ENCODE results near the gene C16orf54. TPM values are rescaled to one million over a fixed set of nuclear protein-coding genes. Genes with fewer than 3 reads are reported as not detected.
"Not testable (repeated sequence)": the region's sequence is repeated elsewhere in the genome, so short reads cannot be mapped to it uniquely, and the experiment has no call there.

Gene C16orf54
- total and polyA plus RNA-seq, 5 donors from 2014 or later: 31.4 to 89.4 (median 77.3) TPM

DNA sequence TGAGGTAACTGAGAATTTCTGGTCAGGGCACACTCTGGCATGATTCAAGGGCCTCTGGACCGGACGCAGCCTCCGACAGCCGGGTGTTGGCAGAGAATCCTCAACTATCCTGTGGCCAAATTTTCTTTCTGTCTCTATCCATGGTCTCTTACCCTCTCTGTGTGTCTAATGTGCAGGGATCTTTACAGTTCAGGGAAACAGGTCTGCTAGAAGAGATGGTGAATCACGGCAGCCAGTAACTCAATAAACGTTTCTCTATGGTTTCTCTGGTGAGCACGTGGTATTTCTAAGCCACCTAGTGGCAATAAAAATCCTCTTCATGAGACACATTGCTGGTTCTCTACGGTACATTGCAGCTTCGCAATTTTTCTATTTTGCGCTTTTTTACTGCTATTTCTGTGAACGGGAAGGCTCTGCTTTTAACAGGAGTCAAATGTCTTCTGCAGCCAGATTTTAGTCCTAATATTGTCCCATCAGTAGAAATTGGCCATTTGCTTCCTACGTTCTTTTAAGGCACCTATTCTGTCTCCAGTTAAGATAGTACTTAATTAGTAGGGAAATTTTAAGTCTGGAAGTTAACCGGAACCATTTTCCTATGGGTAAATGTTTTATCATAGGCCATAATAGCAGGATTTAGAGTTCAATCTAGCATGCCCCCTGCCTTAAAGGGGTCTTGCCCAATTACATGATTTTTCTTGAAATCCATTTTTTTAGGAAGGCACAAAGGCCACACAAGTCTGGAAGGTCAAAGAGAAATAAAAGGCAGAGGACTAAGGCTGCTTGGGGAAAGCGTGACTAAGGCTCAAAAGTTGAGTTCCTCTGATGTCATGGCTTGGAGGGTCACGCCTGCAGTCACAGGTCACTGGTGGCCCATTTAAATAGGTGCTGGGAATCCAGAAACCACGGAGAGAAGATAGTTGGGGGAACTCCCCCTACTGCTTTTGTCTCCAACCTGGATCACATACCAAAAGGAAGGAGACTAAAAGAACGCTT is 35.3 kb downstream of the C16orf54 start:
- peak; percentile 18 to 81 (median 73) for DNase-seq

DNA sequence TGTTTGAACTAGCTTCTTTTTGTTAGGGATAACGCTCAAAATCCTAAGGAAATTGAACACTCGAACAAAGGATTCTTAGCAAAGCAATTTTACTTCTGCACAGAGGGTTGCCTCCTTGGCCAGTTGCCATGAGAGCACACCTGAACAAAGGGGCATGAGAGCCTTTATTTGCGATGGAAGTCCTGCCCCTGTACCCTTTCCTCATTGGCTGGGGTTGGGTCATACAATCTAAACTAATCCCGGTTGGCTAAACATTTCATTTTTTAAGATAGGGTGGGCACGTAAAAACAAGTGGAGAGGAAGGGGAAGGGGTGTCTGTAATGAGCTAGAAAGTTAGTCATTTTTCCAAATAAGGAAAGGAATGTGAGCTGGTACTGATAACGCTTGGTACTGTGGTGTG is 36.1 kb downstream of the C16orf54 start:
- Mint-ChIP-seq H3K27ac (peak overlapping the region in 2 of 3 donors; percentile 32 to 44), H3K4me1 (peaks cover 7 to 15% (median 11%) of the 10 kb centered on the region in 4 donors)
- not testable (repeated sequence) for H3K9me3 Mint-ChIP-seq; H3K4me3 Mint-ChIP-seq; ATAC-seq (ENCODE audit: low read depth in 2 of 2); H3K9me3 ChIP-seq (ENCODE audit: control insufficient read depth in 2 of 2, low read length in 2 of 2); H3K36me3 ChIP-seq (ENCODE audit: control insufficient read depth, insufficient read depth, low read length); H3K27me3 ChIP-seq (ENCODE audit: control insufficient read depth, insufficient read depth, low read length); H3K27ac ChIP-seq (ENCODE audit: insufficient read depth, low read length, poor library complexity, severe bottlenecking); H3K4me3 ChIP-seq (ENCODE audit: low read depth, low read length); H3K36me3 Mint-ChIP-seq; DNase-seq; H3K27me3 Mint-ChIP-seq
- peaks cover 11% of the 10 kb centered on the region for H3K4me1 ChIP-seq (ENCODE audit: control insufficient read depth, insufficient read depth, low read length, poor library complexity, severe bottlenecking)

More for the DNA sequence above, 35.3 kb downstream of the C16orf54 start:
- no peak overlapping the region for H3K27ac ChIP-seq (ENCODE audit: insufficient read depth, low read length, poor library complexity, severe bottlenecking)
- ATAC-seq (ENCODE audit: low read depth in 2 of 2): peak; percentile 96
- peak overlapping the region; percentile 22 for H3K4me3 ChIP-seq (ENCODE audit: low read depth, low read length)
- no peaks in the 10 kb centered on the region for H3K36me3 ChIP-seq (ENCODE audit: control insufficient read depth, insufficient read depth, low read length)
- Mint-ChIP-seq H3K27ac (peak overlapping the region; percentile 34 to 96 (median 77)), H3K4me1 (peaks cover 7 to 15% (median 10%) of the 10 kb centered on the region in 4 donors), H3K36me3 (no peaks in the 10 kb centered on the region), H3K9me3 (no peaks in the 10 kb centered on the region), H3K27me3 (peaks cover 14% of the 10 kb centered on the region), H3K4me3 (peak overlapping the region in 3 of 4 donors; percentile 2 to 29 (median 2))
- H3K4me1 ChIP-seq (ENCODE audit: control insufficient read depth, insufficient read depth, low read length, poor library complexity, severe bottlenecking): peaks cover 11% of the 10 kb centered on the region
- no peaks in the 10 kb centered on the region for H3K9me3 ChIP-seq (ENCODE audit: control insufficient read depth in 2 of 2, low read length in 2 of 2)
- H3K27me3 ChIP-seq (ENCODE audit: control insufficient read depth, insufficient read depth, low read length): no peaks in the 10 kb centered on the region

- peaks cover 4% of the 10 kb centered on the region for H3K27me3 Mint-ChIP-seq
- Histone ChIP-seq H3K27me3 (ENCODE audit: control insufficient read depth, insufficient read depth, low read length) (no peaks in the 10 kb centered on the region), H3K36me3 (ENCODE audit: control insufficient read depth, insufficient read depth, low read length) (no peaks in the 10 kb centered on the region), H3K4me3 (ENCODE audit: low read depth, low read length) (no peak overlapping the region), H3K9me3 (ENCODE audit: control insufficient read depth in 2 of 2, low read length in 2 of 2) (no peaks in the 10 kb centered on the region), H3K27ac (ENCODE audit: insufficient read depth, low read length, poor library complexity, severe bottlenecking) (no peak overlapping the region), H3K4me1 (ENCODE audit: control insufficient read depth, insufficient read depth, low read length, poor library complexity, severe bottlenecking) (peaks cover 11% of the 10 kb centered on the region)
- H3K4me3 Mint-ChIP-seq: peak overlapping the region in 1 of 4 donors; percentile 70
- peak overlapping the region in 1 of 3 donors; percentile 91 for H3K27ac Mint-ChIP-seq
- peaks cover 7 to 15% (median 11%) of the 10 kb centered on the region in 4 donors for H3K4me1 Mint-ChIP-seq
- no peaks in the 10 kb centered on the region for H3K36me3 Mint-ChIP-seq
- ATAC-seq (ENCODE audit: low read depth in 2 of 2) (no peak), DNase-seq (no peak)
- no peaks in the 10 kb centered on the region for H3K9me3 Mint-ChIP-seq
Observed at GRCh38 chr16:29708917-29709600, 36.7 kb downstream of the C16orf54 start.

DNA sequence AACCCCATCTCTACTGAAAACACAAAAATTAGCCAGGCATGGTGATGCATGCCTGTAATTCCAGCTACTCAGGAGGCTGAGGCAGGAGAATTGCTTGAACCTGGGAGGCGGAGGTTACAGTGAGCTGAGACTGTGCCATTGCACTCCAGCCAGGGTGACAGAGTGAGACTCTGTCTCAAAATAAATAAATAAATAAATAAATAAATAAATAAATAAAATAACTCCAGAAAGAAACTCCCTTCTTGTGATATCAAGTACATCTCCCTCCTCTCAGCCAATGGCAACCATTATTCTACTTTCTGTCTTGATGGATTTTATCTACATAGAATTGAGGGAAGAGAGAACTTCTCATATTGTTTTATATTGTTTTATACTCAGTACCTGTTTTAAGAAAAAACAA is 38.6 kb downstream of the C16orf54 start:
- not testable (repeated sequence) for H3K27ac ChIP-seq (ENCODE audit: insufficient read depth, low read length, poor library complexity, severe bottlenecking); ATAC-seq (ENCODE audit: low read depth in 2 of 2); H3K9me3 Mint-ChIP-seq; H3K9me3 ChIP-seq (ENCODE audit: control insufficient read depth in 2 of 2, low read length in 2 of 2); H3K36me3 ChIP-seq (ENCODE audit: control insufficient read depth, insufficient read depth, low read length); DNase-seq; H3K27me3 Mint-ChIP-seq; H3K4me3 ChIP-seq (ENCODE audit: low read depth, low read length); H3K27ac Mint-ChIP-seq; H3K36me3 Mint-ChIP-seq; H3K27me3 ChIP-seq (ENCODE audit: control insufficient read depth, insufficient read depth, low read length)
- peaks cover 25% of the 10 kb centered on the region for H3K4me1 ChIP-seq (ENCODE audit: control insufficient read depth, insufficient read depth, low read length, poor library complexity, severe bottlenecking)
- Mint-ChIP-seq H3K4me1 (peaks cover 12 to 27% (median 18%) of the 10 kb centered on the region in 4 donors), H3K4me3 (peak overlapping the region in 1 of 4 donors; percentile 39)

DNA sequence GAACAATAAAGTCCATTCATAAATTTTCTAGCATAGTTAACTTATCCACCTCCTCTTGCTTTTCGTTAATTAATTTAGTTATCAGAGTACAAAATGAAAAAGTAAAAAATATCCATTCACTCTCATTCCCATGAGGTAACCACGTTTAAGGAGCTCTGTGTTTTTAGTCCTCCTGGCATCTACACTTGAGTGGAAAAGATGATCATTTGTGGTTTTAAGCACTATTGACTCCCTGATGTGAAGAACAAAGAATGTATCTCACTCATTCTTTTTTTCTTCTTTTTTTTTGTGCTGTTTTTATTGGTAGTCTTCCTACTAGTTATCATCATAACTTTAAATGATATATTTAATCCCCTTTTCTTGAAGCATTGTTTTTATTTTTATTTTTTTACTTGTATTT is 40.8 kb downstream of the C16orf54 start:
- DNase-seq (no peak), ATAC-seq (ENCODE audit: low read depth in 2 of 2) (no peak)
- Histone ChIP-seq H3K9me3 (ENCODE audit: control insufficient read depth in 2 of 2, low read length in 2 of 2) (no peaks in the 10 kb centered on the region), H3K4me1 (ENCODE audit: control insufficient read depth, insufficient read depth, low read length, poor library complexity, severe bottlenecking) (peaks cover 33% of the 10 kb centered on the region), H3K36me3 (ENCODE audit: control insufficient read depth, insufficient read depth, low read length) (no peaks in the 10 kb centered on the region), H3K27ac (ENCODE audit: insufficient read depth, low read length, poor library complexity, severe bottlenecking) (no peak overlapping the region), H3K4me3 (ENCODE audit: low read depth, low read length) (no peak overlapping the region), H3K27me3 (ENCODE audit: control insufficient read depth, insufficient read depth, low read length) (no peaks in the 10 kb centered on the region)
- Mint-ChIP-seq H3K27me3 (peaks cover 4% of the 10 kb centered on the region), H3K4me3 (peak overlapping the region in 2 of 4 donors; percentile 48 to 57), H3K36me3 (no peaks in the 10 kb centered on the region), H3K27ac (peak overlapping the region in 1 of 3 donors; percentile 46), H3K9me3 (peaks cover 0 to 2% (median 0%) of the 10 kb centered on the region in 7 donors), H3K4me1 (peaks cover 5 to 39% (median 24%) of the 10 kb centered on the region in 4 donors)

GRCh38 chr16:29702269-29702668 is 43.5 kb downstream of the C16orf54 start:
- Histone ChIP-seq H3K4me1 (ENCODE audit: control insufficient read depth, insufficient read depth, low read length, poor library complexity, severe bottlenecking) (peaks cover 31% of the 10 kb centered on the region), H3K27me3 (ENCODE audit: control insufficient read depth, insufficient read depth, low read length) (no peaks in the 10 kb centered on the region), H3K36me3 (ENCODE audit: control insufficient read depth, insufficient read depth, low read length) (no peaks in the 10 kb centered on the region), H3K4me3 (ENCODE audit: low read depth, low read length) (peak overlapping the region; percentile 64), H3K9me3 (ENCODE audit: control insufficient read depth in 2 of 2, low read length in 2 of 2) (no peaks in the 10 kb centered on the region), H3K27ac (ENCODE audit: insufficient read depth, low read length, poor library complexity, severe bottlenecking) (peak overlapping the region; percentile 86)
- Mint-ChIP-seq H3K27me3 (no peaks in the 10 kb centered on the region), H3K4me3 (peak overlapping the region; percentile 11 to 85 (median 73)), H3K36me3 (no peaks in the 10 kb centered on the region), H3K27ac (peak overlapping the region; percentile 96 to 98 (median 98)), H3K4me1 (peaks cover 5 to 38% (median 25%) of the 10 kb centered on the region in 4 donors), H3K9me3 (peaks cover 0 to 2% (median 0%) of the 10 kb centered on the region in 7 donors)
- ATAC-seq (ENCODE audit: low read depth in 2 of 2): peak; percentile 53 to 76
- peak; percentile 22 to 82 (median 59) for DNase-seq

DNA sequence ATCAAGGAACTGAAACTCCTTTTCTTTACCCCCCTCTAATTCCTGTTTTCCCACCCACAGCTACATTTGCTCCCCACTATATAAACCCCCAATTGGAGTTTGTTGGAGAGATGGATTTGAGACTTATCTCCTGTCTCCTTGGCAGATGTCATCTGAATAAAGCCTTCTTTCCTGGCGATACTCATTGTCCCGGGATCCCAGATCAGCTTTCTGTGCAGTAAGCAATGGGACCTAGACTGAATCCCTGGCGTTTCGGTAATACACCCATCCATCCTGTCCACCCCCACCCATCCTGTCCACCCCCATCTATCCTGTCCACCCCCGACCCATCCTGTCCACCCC is 44.6 kb downstream of the C16orf54 start:
- Mint-ChIP-seq H3K9me3 (peaks cover 0 to 2% (median 0%) of the 10 kb centered on the region in 7 donors), H3K4me3 (peak overlapping the region in 2 of 4 donors; percentile 26 to 68), H3K27ac (peak overlapping the region; percentile 97 to 98 (median 98)), H3K36me3 (no peaks in the 10 kb centered on the region), H3K4me1 (peaks cover 5 to 38% (median 25%) of the 10 kb centered on the region in 4 donors), H3K27me3 (peaks cover 3% of the 10 kb centered on the region)
- H3K4me3 ChIP-seq (ENCODE audit: low read depth, low read length): no peak overlapping the region
- H3K36me3 ChIP-seq (ENCODE audit: control insufficient read depth, insufficient read depth, low read length): no peaks in the 10 kb centered on the region
- no peak for DNase-seq
- no peak for ATAC-seq (ENCODE audit: low read depth in 2 of 2)
- H3K27me3 ChIP-seq (ENCODE audit: control insufficient read depth, insufficient read depth, low read length): no peaks in the 10 kb centered on the region
- H3K4me1 ChIP-seq (ENCODE audit: control insufficient read depth, insufficient read depth, low read length, poor library complexity, severe bottlenecking): peaks cover 31% of the 10 kb centered on the region
- peak overlapping the region; percentile 86 for H3K27ac ChIP-seq (ENCODE audit: insufficient read depth, low read length, poor library complexity, severe bottlenecking)
- no peaks in the 10 kb centered on the region for H3K9me3 ChIP-seq (ENCODE audit: control insufficient read depth in 2 of 2, low read length in 2 of 2)
